Neural cell (in vitro differentiated cells): ENCODE measurements around the gene FBXL17.

Experiments
- EP300 ChIP-seq: fragments of 450-650 bp; conservative IDR thresholded peaks from 2 replicates; pipeline ENCODE4 v1.6.1; 2014; ENCODE audit warnings: antibody characterized with exemption, mild to moderate bottlenecking, moderate library complexity; ENCODE audit not compliant: poor library complexity, severe bottlenecking
- POLR2AphosphoS5 ChIP-seq: IDR thresholded peaks from 2 replicates; pipeline ENCODE4 v1.6.1; 2012
- TAF1 ChIP-seq: IDR thresholded peaks from 2 replicates; pipeline ENCODE4 v1.6.1; 2012; ENCODE audit warnings: low read depth
- TF ChIP-seq, protein P1 (sequence below): fragments of 450-650 bp; IDR thresholded peaks from 2 replicates; pipeline ENCODE4 v1.5.1; 2014; ENCODE audit warnings: antibody characterized with exemption, mild to moderate bottlenecking, moderate library complexity; ENCODE audit not compliant: poor library complexity, severe bottlenecking

DNA sequence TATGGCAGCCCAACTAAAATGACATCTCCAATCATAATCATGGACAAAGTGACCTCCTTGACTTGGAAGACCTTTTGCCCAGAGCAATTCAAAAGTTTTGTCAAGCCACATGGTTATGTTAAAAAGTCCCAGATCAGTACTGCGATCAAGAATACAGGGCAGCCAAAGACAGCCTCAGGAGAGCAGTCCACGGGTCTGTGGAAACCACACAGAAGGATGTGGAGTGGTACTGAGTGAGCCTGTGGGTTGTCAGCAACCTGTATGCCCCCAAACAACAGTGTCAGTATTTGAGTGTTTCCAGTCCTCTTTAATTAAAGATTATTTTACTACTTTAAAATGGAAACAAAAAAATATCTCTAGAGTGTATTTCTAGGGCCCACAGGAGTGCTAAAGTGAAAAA, 365.8 kb downstream of the FBXL17 start:
- TF ChIP-seq, protein P1, sequence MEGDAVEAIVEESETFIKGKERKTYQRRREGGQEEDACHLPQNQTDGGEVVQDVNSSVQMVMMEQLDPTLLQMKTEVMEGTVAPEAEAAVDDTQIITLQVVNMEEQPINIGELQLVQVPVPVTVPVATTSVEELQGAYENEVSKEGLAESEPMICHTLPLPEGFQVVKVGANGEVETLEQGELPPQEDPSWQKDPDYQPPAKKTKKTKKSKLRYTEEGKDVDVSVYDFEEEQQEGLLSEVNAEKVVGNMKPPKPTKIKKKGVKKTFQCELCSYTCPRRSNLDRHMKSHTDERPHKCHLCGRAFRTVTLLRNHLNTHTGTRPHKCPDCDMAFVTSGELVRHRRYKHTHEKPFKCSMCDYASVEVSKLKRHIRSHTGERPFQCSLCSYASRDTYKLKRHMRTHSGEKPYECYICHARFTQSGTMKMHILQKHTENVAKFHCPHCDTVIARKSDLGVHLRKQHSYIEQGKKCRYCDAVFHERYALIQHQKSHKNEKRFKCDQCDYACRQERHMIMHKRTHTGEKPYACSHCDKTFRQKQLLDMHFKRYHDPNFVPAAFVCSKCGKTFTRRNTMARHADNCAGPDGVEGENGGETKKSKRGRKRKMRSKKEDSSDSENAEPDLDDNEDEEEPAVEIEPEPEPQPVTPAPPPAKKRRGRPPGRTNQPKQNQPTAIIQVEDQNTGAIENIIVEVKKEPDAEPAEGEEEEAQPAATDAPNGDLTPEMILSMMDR: no peak
- no peak for TF ChIP-seq EP300
- TF ChIP-seq POLR2AphosphoS5: no peak
- no peak for TF ChIP-seq TAF1
